Colonic mucosa (tissue), 4 donors: Measurements from ENCODE around the gene RND3. TPM values are rescaled to one million over a fixed set of nuclear protein-coding genes. Genes with fewer than 3 reads are reported as not detected.

Source experiments
- DNase-seq: peaks from one replicate; pipeline ENCODE4 v3.0.0-alpha.2; 2020
- H3K27ac ChIP-seq: fragments of 200-600 bp; one replicate; pipeline ENCODE4 v1.8.0; 2021
- H3K27me3 ChIP-seq: fragments of 200-600 bp; one replicate; pipeline ENCODE4 v1.8.0; 2021
- H3K36me3 ChIP-seq: fragments of 200-600 bp; one replicate; pipeline ENCODE4 v1.8.0; 2021
- H3K4me1 ChIP-seq: fragments of 200-600 bp; one replicate; pipeline ENCODE4 v1.8.0; 2021; ENCODE audit warnings: mild to moderate bottlenecking
- H3K4me3 ChIP-seq: fragments of 200-600 bp; one replicate; pipeline ENCODE4 v1.8.0; 2021
- H3K9ac ChIP-seq, 2 donors: one replicate each; pipeline ENCODE4 v1.7.0; 2013; ENCODE audit warnings: control low read depth in 2 of 2, low read depth in 2 of 2, low read length in 2 of 2
- H3K9me3 ChIP-seq: fragments of 200-600 bp; one replicate; pipeline ENCODE4 v1.8.0; 2021
- intact Hi-C: fragments of 100-400 bp; cut with DNase I; formaldehyde crosslinking; loops from one replicate; pipeline ENCODE4 v1.14.1; 2022
- total RNA-seq, 2 donors: library from RNA; stranded (reverse); fragmentation: NEBNext Ultra II Directional in 1 of 2; extraction: Animal tissue kit (Norgen Biotek cat#: 25700) in 1 of 2; gene quantifications; one replicate each; pipeline ENCODE4 v1.2.1, GENCODE V29; 2021
- TF ChIP-seq, protein P1 (sequence below): fragments of 200-600 bp; IDR thresholded peaks from one replicate; pipeline ENCODE4 v1.8.0; 2022; ENCODE audit warnings: antibody characterized with exemption, mild to moderate bottlenecking
- donor health status: healthy.
- donor health status: DM: no; HTN: no; CAD: no.
- donor health status: DM: no; HTN: no; CAD: no.

Gene RND3
- total RNA-seq, 2 donors from 2014 or later, result 26.8 to 57.1 TPM

DNA sequence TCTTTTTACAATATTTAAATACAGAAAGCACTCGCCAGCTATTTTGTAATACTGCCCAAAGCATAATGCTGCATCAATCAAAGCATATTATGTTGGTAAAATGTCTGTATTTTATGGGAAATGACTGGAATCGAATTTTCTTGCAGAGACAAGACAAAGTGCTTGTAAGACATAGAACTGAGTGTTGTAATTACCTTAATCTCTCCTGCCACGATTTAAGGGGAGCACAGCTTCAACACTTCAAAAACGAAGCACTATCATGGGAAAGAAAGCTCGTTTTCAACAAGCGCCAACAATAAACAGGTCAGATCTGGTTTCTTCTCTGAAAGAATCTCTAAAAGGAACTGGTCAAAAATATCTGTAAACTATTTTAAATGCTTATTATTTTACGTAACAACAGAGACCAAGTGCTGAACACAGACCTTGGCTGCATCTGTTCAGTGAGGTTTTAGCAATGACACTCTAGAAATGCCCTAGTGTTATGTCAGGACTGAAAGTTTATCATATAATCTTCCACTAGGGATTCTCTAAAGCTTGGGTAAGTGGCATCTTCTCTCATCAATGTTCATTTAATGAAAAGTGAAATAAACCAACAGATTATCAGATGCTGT lies 19.0 kb downstream of the RND3 start:
- Histone ChIP-seq H3K4me3 (no peak overlapping the region), H3K36me3 (peaks cover 21% of the 10 kb centered on the region), H3K9ac (no peak overlapping the region), H3K27me3 (no peaks in the 10 kb centered on the region), H3K27ac (no peak overlapping the region), H3K4me1 (peaks cover 3% of the 10 kb centered on the region), H3K9me3 (no peaks in the 10 kb centered on the region)
- TF ChIP-seq, protein P1, sequence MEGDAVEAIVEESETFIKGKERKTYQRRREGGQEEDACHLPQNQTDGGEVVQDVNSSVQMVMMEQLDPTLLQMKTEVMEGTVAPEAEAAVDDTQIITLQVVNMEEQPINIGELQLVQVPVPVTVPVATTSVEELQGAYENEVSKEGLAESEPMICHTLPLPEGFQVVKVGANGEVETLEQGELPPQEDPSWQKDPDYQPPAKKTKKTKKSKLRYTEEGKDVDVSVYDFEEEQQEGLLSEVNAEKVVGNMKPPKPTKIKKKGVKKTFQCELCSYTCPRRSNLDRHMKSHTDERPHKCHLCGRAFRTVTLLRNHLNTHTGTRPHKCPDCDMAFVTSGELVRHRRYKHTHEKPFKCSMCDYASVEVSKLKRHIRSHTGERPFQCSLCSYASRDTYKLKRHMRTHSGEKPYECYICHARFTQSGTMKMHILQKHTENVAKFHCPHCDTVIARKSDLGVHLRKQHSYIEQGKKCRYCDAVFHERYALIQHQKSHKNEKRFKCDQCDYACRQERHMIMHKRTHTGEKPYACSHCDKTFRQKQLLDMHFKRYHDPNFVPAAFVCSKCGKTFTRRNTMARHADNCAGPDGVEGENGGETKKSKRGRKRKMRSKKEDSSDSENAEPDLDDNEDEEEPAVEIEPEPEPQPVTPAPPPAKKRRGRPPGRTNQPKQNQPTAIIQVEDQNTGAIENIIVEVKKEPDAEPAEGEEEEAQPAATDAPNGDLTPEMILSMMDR, result no peak
- DNase-seq, result no peak
- intact Hi-C loops, result no loop called here

DNA sequence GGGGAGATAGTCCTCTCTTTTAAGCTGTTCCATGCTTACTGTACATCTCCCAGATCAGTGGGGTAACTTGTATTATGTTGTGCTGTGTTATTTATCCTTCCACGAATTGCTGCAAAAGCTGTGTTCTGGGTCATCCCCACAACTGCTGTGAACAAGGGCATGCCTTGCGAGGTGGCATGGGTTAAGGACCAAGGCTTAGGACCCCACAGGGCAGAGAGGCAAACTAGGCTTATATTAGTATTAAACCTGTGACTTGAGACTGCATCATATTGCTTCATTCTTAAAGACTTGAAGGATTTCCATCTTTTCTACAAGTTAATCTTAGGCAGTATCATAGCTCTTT lies 19.9 kb downstream of the RND3 start:
- intact Hi-C loops, result no loop called here
- no peak for DNase-seq
- no peaks in the 10 kb centered on the region for H3K27me3 ChIP-seq
- no peak overlapping the region for H3K9ac ChIP-seq
- no peaks in the 10 kb centered on the region for H3K9me3 ChIP-seq
- H3K36me3 ChIP-seq, result peaks cover 21% of the 10 kb centered on the region
- H3K27ac ChIP-seq, result peak overlapping the region; percentile 18
- peaks cover 3% of the 10 kb centered on the region for H3K4me1 ChIP-seq
- TF ChIP-seq, protein P1, result no peak
- no peak overlapping the region for H3K4me3 ChIP-seq

- intact Hi-C loops, result no loop called here
- H3K9ac ChIP-seq, result no peak overlapping the region
- peak overlapping the region; percentile 18 for H3K27ac ChIP-seq
- no peak for DNase-seq
- peaks cover 21% of the 10 kb centered on the region for H3K36me3 ChIP-seq
- TF ChIP-seq, protein P1, result no peak
- peaks cover under 1% of the 10 kb centered on the region for H3K4me1 ChIP-seq
- H3K9me3 ChIP-seq, result no peaks in the 10 kb centered on the region
- no peaks in the 10 kb centered on the region for H3K27me3 ChIP-seq
- no peak overlapping the region for H3K4me3 ChIP-seq
Observed at GRCh38 chr2:150466741-150467620, 20.5 kb downstream of the RND3 start.

GRCh38 chr2:150465703-150466569 lies 21.5 kb downstream of the RND3 start:
- peak overlapping the region; percentile 11 for H3K27ac ChIP-seq
- TF ChIP-seq, protein P1, result no peak
- intact Hi-C loops, result no loop called here

DNA sequence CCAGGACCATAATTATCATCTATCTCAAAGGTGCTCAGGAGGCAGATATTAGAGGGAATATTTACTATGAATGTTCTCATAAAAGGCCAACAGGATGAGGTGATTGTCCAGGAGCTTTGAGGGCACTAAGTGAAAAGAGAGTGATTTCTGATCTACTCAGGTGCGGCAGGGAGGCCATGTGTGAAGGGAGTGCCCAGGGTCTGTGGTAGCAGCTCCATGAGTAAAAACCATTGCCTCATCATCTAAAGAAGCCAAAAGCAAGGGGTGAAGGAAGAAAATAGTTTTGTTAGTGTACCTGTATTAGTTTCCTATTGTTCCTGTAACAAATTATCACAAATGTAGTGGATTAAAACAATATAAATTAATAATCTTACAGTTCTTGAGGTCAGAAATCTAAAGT lies 22.5 kb downstream of the RND3 start:
- no peak overlapping the region for H3K4me3 ChIP-seq
- no peaks in the 10 kb centered on the region for H3K4me1 ChIP-seq
- TF ChIP-seq, protein P1, result no peak
- H3K27ac ChIP-seq, result peak overlapping the region; percentile 18
- H3K36me3 ChIP-seq, result peaks cover 15% of the 10 kb centered on the region
- no peaks in the 10 kb centered on the region for H3K27me3 ChIP-seq
- intact Hi-C loops, result no loop called here
- no peak for DNase-seq
- no peak overlapping the region for H3K9ac ChIP-seq
- no peaks in the 10 kb centered on the region for H3K9me3 ChIP-seq

More at GRCh38 chr2:150465703-150466569, 21.5 kb downstream of the RND3 start:
- no peak for DNase-seq
- H3K4me1 ChIP-seq, result no peaks in the 10 kb centered on the region
- no peak overlapping the region for H3K9ac ChIP-seq
- H3K9me3 ChIP-seq, result no peaks in the 10 kb centered on the region
- no peaks in the 10 kb centered on the region for H3K27me3 ChIP-seq
- no peak overlapping the region for H3K4me3 ChIP-seq
- H3K36me3 ChIP-seq, result peaks cover 21% of the 10 kb centered on the region
